Measurements from ENCODE around the gene KRAS. TPM values are rescaled to one million over a fixed set of nuclear protein-coding genes. Genes with fewer than 3 reads are reported as not detected.

Gene KRAS
- total and polyA plus RNA-seq, 5 donors from 2014 or later: 24.0 to 46.7 (median 33.4) TPM

DNA sequence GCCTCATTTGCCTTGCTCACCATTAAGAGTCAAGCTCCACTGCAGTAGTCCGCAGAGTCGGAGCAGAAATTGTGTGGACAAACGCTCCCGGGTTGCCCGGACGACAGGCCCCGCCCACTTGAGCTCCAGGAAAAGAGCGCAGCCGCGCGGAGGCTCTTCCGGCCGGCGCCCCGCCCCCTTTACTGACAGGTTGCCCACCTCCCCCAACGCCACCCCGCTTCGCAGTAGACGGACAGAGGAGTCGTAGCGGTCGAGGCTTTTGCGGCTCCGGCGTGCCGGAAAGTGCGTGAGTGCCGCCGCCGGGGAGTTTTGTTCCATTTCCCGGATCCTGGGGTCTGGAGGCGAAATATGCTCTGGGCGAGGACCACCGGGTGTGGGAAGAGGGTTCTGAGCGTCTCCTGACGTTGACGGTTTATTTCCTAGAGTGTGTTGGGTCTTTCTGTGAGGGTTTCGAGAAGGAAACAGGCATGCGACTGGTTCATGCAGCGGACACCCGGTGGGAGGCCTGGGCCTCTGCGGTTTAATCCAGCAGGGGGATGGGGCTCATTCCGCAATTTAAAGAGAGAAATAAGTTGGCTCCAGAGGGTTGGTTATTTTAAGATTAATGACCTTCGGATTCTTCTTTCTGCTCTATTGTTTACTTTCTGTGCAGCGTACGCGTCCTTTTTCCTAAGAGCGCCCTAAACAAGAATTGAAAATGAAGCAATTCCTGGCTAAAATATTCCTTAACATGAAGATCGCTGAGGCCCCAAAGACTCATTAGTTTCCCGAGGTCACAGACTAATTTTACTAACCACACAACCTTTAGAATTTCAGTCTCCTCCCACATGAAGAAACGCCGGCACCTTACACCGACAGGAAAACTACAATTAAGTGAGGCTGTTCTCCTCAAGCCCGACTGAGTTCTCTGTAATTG, 55.4 kb downstream of the KRAS start, which contains the start of the genes DNAI7 and ETFRF1:
DNAI7 (minus strand) TSS at position 105 of the 916 bp plus-strand sequence; CDS start at position 23, 82 bp downstream.
ETFRF1 (plus strand) TSS at position 182 of the 916 bp plus-strand sequence. CDS start 8,720 bp downstream, outside the sequence.
- Histone ChIP-seq H3K4me1 (ENCODE audit: control insufficient read depth, insufficient read depth, low read length, poor library complexity, severe bottlenecking) (peaks cover 14% of the 10 kb centered on the region), H3K4me3 (ENCODE audit: low read depth, low read length) (peak within 1 kb of the TSS; percentile 94), H3K27me3 (ENCODE audit: control insufficient read depth, insufficient read depth, low read length) (no peaks in the 10 kb centered on the region), H3K27ac (ENCODE audit: insufficient read depth, low read length, poor library complexity, severe bottlenecking) (peak within 1 kb of the TSS; percentile 91), H3K36me3 (ENCODE audit: control insufficient read depth, insufficient read depth, low read length) (no peaks in the 10 kb centered on the region), H3K9me3 (ENCODE audit: control insufficient read depth in 2 of 2, low read length in 2 of 2) (no peaks in the 10 kb centered on the region)
- Mint-ChIP-seq H3K4me3 (peak within 1 kb of the TSS; percentile 95 to 99 (median 98)), H3K36me3 (peaks cover 4% of the 10 kb centered on the region), H3K27ac (peak within 1 kb of the TSS; percentile 94 to 100 (median 99)), H3K27me3 (peaks cover 5% of the 10 kb centered on the region), H3K9me3 (peaks cover 0 to 1% (median 0%) of the 10 kb centered on the region in 7 donors), H3K4me1 (peaks cover 20 to 47% (median 37%) of the 10 kb centered on the region in 4 donors)
- ATAC-seq (ENCODE audit: low read depth in 2 of 2): peak; percentile 95 to 96
- DNase-seq: peak; percentile 92 to 94 (median 94)

DNA sequence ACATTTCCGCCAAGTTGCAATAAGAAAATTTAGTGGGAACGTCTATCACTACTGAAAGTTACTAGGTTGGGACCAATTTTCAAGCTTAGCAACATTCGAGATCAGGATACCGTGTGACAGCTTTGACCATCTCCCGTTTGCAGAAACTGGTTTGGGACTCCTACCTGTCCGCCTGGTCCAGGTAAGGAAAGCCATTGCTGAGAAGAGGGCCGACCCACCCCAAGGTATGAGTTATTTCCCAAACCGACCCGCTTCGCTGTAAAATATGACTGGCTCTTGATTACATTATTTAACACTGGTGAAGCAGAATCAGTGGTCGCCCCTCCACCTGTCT, 56.0 kb downstream of the KRAS start:
- DNase-seq (no peak), ATAC-seq (ENCODE audit: low read depth in 2 of 2) (no peak)
- no peaks in the 10 kb centered on the region for H3K36me3 ChIP-seq (ENCODE audit: control insufficient read depth, insufficient read depth, low read length)
- no peaks in the 10 kb centered on the region for H3K9me3 ChIP-seq (ENCODE audit: control insufficient read depth in 2 of 2, low read length in 2 of 2)
- H3K27me3 ChIP-seq (ENCODE audit: control insufficient read depth, insufficient read depth, low read length): no peaks in the 10 kb centered on the region
- Mint-ChIP-seq H3K9me3 (peaks cover 0 to 1% (median 0%) of the 10 kb centered on the region in 7 donors), H3K27me3 (peaks cover 5% of the 10 kb centered on the region), H3K4me1 (peaks cover 19 to 47% (median 33%) of the 10 kb centered on the region in 4 donors), H3K36me3 (peaks cover 3% of the 10 kb centered on the region), H3K27ac (peak overlapping the region; percentile 94 to 100 (median 99)), H3K4me3 (peak overlapping the region; percentile 95 to 99 (median 98))
- peak overlapping the region; percentile 94 for H3K4me3 ChIP-seq (ENCODE audit: low read depth, low read length)
- peak overlapping the region; percentile 91 for H3K27ac ChIP-seq (ENCODE audit: insufficient read depth, low read length, poor library complexity, severe bottlenecking)
- H3K4me1 ChIP-seq (ENCODE audit: control insufficient read depth, insufficient read depth, low read length, poor library complexity, severe bottlenecking): peaks cover 14% of the 10 kb centered on the region

DNA sequence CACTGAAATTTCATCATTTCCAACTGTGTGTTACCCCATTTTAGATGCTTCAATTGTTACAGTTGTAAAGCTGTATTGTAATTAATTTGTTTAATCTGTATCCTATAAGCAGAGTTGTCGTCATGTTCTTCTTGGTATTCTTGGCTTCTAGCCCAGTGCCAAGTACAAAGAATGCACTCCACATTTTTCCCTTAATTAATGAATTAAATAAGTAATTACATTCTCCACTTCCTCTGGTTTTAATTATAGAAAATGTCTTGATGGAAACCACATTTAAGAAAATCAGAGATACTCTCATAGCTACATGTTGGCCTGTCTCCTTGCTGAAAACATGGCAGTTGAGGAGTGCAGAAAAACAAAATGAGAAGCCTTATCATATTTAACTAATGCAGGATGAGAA, 56.5 kb downstream of the KRAS start:
- ATAC-seq (ENCODE audit: low read depth in 2 of 2) (no peak), DNase-seq (no peak)
- peak overlapping the region; percentile 95 to 99 (median 98) for H3K4me3 Mint-ChIP-seq
- H3K27ac ChIP-seq (ENCODE audit: insufficient read depth, low read length, poor library complexity, severe bottlenecking): peak overlapping the region; percentile 91
- no peaks in the 10 kb centered on the region for H3K36me3 Mint-ChIP-seq
- peaks cover 14% of the 10 kb centered on the region for H3K4me1 ChIP-seq (ENCODE audit: control insufficient read depth, insufficient read depth, low read length, poor library complexity, severe bottlenecking)
- peaks cover 7% of the 10 kb centered on the region for H3K27me3 Mint-ChIP-seq
- no peaks in the 10 kb centered on the region for H3K36me3 ChIP-seq (ENCODE audit: control insufficient read depth, insufficient read depth, low read length)
- peaks cover 19 to 47% (median 32%) of the 10 kb centered on the region in 4 donors for H3K4me1 Mint-ChIP-seq
- H3K9me3 Mint-ChIP-seq: peaks cover 0 to 1% (median 0%) of the 10 kb centered on the region in 7 donors
- H3K27ac Mint-ChIP-seq: peak overlapping the region in 2 of 3 donors; percentile 99 to 100
- peak overlapping the region; percentile 94 for H3K4me3 ChIP-seq (ENCODE audit: low read depth, low read length)
- H3K27me3 ChIP-seq (ENCODE audit: control insufficient read depth, insufficient read depth, low read length): no peaks in the 10 kb centered on the region
- H3K9me3 ChIP-seq (ENCODE audit: control insufficient read depth in 2 of 2, low read length in 2 of 2): no peaks in the 10 kb centered on the region

DNA sequence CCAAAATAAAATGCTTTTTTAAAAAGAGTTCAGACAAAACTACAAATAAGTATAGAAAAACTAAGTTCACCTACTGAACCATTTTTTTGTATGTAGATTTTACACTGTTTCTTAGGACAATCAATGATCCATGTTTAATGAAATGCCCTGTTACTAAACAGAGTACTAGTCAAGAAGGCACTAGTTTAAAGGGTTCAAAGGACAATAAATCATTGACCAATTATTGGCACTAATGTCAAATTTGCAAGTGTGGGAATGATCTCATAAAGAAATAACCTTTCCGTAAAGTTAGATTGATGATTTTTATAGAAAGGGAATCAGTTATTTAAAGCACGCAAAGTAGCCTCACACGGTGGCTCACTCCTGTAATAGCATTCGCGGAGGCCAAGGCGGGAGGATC, 59.9 kb downstream of the KRAS start:
- Histone ChIP-seq H3K36me3 (ENCODE audit: control insufficient read depth, insufficient read depth, low read length) (no peaks in the 10 kb centered on the region), H3K27ac (ENCODE audit: insufficient read depth, low read length, poor library complexity, severe bottlenecking) (no peak overlapping the region), H3K4me1 (ENCODE audit: control insufficient read depth, insufficient read depth, low read length, poor library complexity, severe bottlenecking) (peaks cover 22% of the 10 kb centered on the region), H3K27me3 (ENCODE audit: control insufficient read depth, insufficient read depth, low read length) (no peaks in the 10 kb centered on the region), H3K9me3 (ENCODE audit: control insufficient read depth in 2 of 2, low read length in 2 of 2) (no peaks in the 10 kb centered on the region), H3K4me3 (ENCODE audit: low read depth, low read length) (no peak overlapping the region)
- ATAC-seq (ENCODE audit: low read depth in 2 of 2): no peak
- H3K9me3 Mint-ChIP-seq: peaks cover 0 to 1% (median 0%) of the 10 kb centered on the region in 7 donors
- peaks cover 9% of the 10 kb centered on the region for H3K27me3 Mint-ChIP-seq
- H3K36me3 Mint-ChIP-seq: no peaks in the 10 kb centered on the region
- no peak for DNase-seq
- peaks cover 11 to 37% (median 28%) of the 10 kb centered on the region in 4 donors for H3K4me1 Mint-ChIP-seq
- H3K4me3 Mint-ChIP-seq: peak overlapping the region in 1 of 4 donors; percentile 21
- H3K27ac Mint-ChIP-seq: no peak overlapping the region

DNA sequence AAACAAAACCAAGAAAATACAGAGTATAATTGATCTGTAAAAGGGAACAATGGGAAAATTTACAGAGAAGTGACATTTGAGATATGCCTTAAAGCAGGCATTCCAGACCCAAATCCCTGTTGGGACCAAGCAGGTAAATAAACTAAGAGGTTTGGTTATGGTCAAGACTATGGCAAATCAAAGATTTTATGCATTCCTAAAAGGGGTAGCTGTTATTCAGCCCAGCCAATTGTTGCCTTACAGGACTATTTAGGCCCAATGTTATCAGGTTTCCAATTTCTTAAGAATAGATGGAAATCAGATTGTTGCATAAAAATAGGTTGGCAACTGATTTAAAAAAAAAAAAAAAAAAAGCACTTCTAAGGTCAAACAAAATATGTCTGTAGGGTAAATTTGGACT, 61.1 kb downstream of the KRAS start:
- H3K4me3 ChIP-seq (ENCODE audit: low read depth, low read length): no peak overlapping the region
- H3K9me3 ChIP-seq (ENCODE audit: control insufficient read depth in 2 of 2, low read length in 2 of 2): no peaks in the 10 kb centered on the region
- no peaks in the 10 kb centered on the region for H3K9me3 Mint-ChIP-seq
- no peak overlapping the region for H3K27ac ChIP-seq (ENCODE audit: insufficient read depth, low read length, poor library complexity, severe bottlenecking)
- H3K36me3 ChIP-seq (ENCODE audit: control insufficient read depth, insufficient read depth, low read length): no peaks in the 10 kb centered on the region
- H3K36me3 Mint-ChIP-seq: no peaks in the 10 kb centered on the region
- ATAC-seq (ENCODE audit: low read depth in 2 of 2): no peak
- peaks cover 16% of the 10 kb centered on the region for H3K4me1 ChIP-seq (ENCODE audit: control insufficient read depth, insufficient read depth, low read length, poor library complexity, severe bottlenecking)
- no peak overlapping the region for H3K4me3 Mint-ChIP-seq
- no peak for DNase-seq
- peaks cover 4% of the 10 kb centered on the region for H3K27me3 Mint-ChIP-seq
- H3K27ac Mint-ChIP-seq: no peak overlapping the region
- H3K4me1 Mint-ChIP-seq: peaks cover 8 to 25% (median 20%) of the 10 kb centered on the region in 4 donors
- H3K27me3 ChIP-seq (ENCODE audit: control insufficient read depth, insufficient read depth, low read length): no peaks in the 10 kb centered on the region

DNA sequence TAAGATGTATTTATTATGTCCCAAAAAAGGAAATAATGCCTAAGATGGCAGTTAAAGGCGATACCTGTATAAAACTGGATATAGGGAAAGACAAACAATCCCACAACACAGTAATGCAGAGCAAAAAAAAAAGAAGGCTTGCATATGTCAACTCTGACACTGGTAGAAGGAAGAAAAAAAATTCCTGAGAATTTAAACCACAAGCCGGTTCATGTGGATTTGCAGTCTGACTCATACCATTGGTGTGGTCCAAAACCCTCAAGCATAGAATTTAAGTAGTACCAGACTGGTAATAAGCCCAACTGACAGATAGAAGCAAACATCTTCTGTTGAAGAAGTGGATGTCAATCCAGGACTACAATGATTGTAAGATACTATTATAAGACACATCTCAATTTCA, 62.9 kb downstream of the KRAS start:
- H3K27ac Mint-ChIP-seq: peak overlapping the region in 1 of 3 donors; percentile 67
- H3K9me3 Mint-ChIP-seq: no peaks in the 10 kb centered on the region
- Histone ChIP-seq H3K36me3 (ENCODE audit: control insufficient read depth, insufficient read depth, low read length) (no peaks in the 10 kb centered on the region), H3K27ac (ENCODE audit: insufficient read depth, low read length, poor library complexity, severe bottlenecking) (no peak overlapping the region), H3K9me3 (ENCODE audit: control insufficient read depth in 2 of 2, low read length in 2 of 2) (no peaks in the 10 kb centered on the region), H3K4me1 (ENCODE audit: control insufficient read depth, insufficient read depth, low read length, poor library complexity, severe bottlenecking) (peaks cover 10% of the 10 kb centered on the region), H3K4me3 (ENCODE audit: low read depth, low read length) (no peak overlapping the region), H3K27me3 (ENCODE audit: control insufficient read depth, insufficient read depth, low read length) (no peaks in the 10 kb centered on the region)
- peaks cover 9% of the 10 kb centered on the region for H3K27me3 Mint-ChIP-seq
- peaks cover 8 to 18% (median 11%) of the 10 kb centered on the region in 4 donors for H3K4me1 Mint-ChIP-seq
- DNase-seq (no peak), ATAC-seq (ENCODE audit: low read depth in 2 of 2) (no peak)
- no peak overlapping the region for H3K4me3 Mint-ChIP-seq
- H3K36me3 Mint-ChIP-seq: no peaks in the 10 kb centered on the region

DNA sequence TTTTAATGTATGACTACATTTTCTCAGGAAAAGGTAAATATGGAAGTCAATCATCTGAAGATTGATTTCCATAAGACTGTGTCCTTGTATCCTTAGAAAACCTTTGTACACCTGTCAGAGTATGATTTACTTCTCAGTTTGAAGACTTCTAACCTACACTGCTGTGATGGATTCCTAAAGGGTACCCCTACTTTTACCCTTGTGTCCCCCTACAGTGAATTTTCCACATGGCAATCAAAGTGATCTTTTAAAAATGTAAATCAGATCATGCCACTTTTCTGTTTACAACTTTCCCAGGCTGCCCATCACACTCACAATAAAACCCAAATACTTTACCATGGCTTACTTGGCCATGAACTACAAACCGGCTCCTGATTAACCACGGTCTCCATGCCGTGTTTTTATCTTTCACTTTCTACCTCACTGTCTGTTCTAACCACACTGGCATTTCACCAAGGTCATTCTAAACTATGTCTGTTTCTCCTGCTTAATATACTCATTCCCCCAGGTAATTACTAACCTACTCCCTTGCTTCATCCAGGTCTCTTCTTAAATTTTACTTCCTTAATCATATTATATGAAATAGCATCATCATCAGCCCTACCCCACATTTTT, 63.8 kb downstream of the KRAS start:
- Mint-ChIP-seq H3K4me3 (peak overlapping the region; percentile 36 to 90 (median 68)), H3K27ac (peak overlapping the region; percentile 67 to 95 (median 91)), H3K4me1 (peaks cover 8 to 13% (median 11%) of the 10 kb centered on the region in 4 donors), H3K27me3 (peaks cover 12% of the 10 kb centered on the region), H3K36me3 (no peaks in the 10 kb centered on the region), H3K9me3 (no peaks in the 10 kb centered on the region)
- H3K4me1 ChIP-seq (ENCODE audit: control insufficient read depth, insufficient read depth, low read length, poor library complexity, severe bottlenecking): peaks cover 10% of the 10 kb centered on the region
- no peaks in the 10 kb centered on the region for H3K36me3 ChIP-seq (ENCODE audit: control insufficient read depth, insufficient read depth, low read length)
- DNase-seq (peak in 2 of 3 donors; percentile 19 to 55), ATAC-seq (ENCODE audit: low read depth in 2 of 2) (peak; percentile 52 to 54)
- H3K9me3 ChIP-seq (ENCODE audit: control insufficient read depth in 2 of 2, low read length in 2 of 2): no peaks in the 10 kb centered on the region
- H3K27ac ChIP-seq (ENCODE audit: insufficient read depth, low read length, poor library complexity, severe bottlenecking): no peak overlapping the region
- H3K4me3 ChIP-seq (ENCODE audit: low read depth, low read length): peak overlapping the region; percentile 81
- H3K27me3 ChIP-seq (ENCODE audit: control insufficient read depth, insufficient read depth, low read length): no peaks in the 10 kb centered on the region
